ENCODE results near the gene NIPBL. TPM values are rescaled to one million over a fixed set of nuclear protein-coding genes. Genes with fewer than 3 reads are reported as not detected.

NIPBL gene
- total RNA-seq, 2 experiments from 2014 or later, result 108 to 120 TPM

- no peaks in the 10 kb centered on the region for H3K9me3 Mint-ChIP-seq
Measured at GRCh38 chr5:36870399-36871040, 6.0 kb upstream of the NIPBL start.

GRCh38 chr5:36874465-36874864 is 2.1 kb upstream of the NIPBL start:
- Mint-ChIP-seq H3K27me3 (no peaks in the 10 kb centered on the region), H3K4me3 (peak overlapping the region; percentile 91), H3K27ac (peak overlapping the region; percentile 91), H3K4me1 (ENCODE audit: low read depth) (peaks cover 56% of the 10 kb centered on the region), H3K9me3 (no peaks in the 10 kb centered on the region), H3K36me3 (ENCODE audit: low read depth) (peaks cover 46% of the 10 kb centered on the region)
- no peak for ATAC-seq (ENCODE audit: poor library complexity)
- ChIA-PET CTCF (interaction anchor here (0.9 to 1.7 kb wide), 3 partner anchors 40 to 135 kb away, joined by 3 to 8 read pairs (median 3); no protein-coding TSS in a partner anchor), POLR2A (interaction anchor here (1.0 to 1.5 kb wide), 3 partner anchors 10 to 1959 kb away, joined by 3 to 4 read pairs (median 3); partner anchors contain the start of genes BRIX1 and RAD1)
- no peak for TF ChIP-seq CTCF (IDR thresholded peaks at IDR 0.05)
- H3K27me3 ChIP-seq (ENCODE audit: control insufficient read depth in 1 of 2, insufficient read depth in 2 of 2, low read length in 2 of 2), result no peaks in the 10 kb centered on the region
- H3K4me1 ChIP-seq (ENCODE audit: insufficient read depth, low read length), result peaks cover 15% of the 10 kb centered on the region
- DNase-seq, result peak in 2 of 14 experiments; percentile 13 to 26
- H3K27ac ChIP-seq (ENCODE audit: low read depth in 1 of 2, low read length in 2 of 2), result peak overlapping the region; percentile 76 to 96
- H3K4me3 ChIP-seq (ENCODE audit: low read length), result peak overlapping the region; percentile 94
- H3K9me3 ChIP-seq (ENCODE audit: control insufficient read depth in 1 of 2, insufficient read depth in 1 of 2, low read length in 2 of 2), result no peaks in the 10 kb centered on the region
- intact Hi-C loops (cut with DNase I, micrococcal nuclease), result loop anchor here (10.0 kb wide), 1 partner anchor 1960 kb away; the partner anchor contains the start of genes BRIX1 (in 2 of the 2) and RAD1 (in 2 of the 2)
- H3K36me3 ChIP-seq (ENCODE audit: insufficient read depth, low read length), result no peaks in the 10 kb centered on the region

More at GRCh38 chr5:36870399-36871040, 6.0 kb upstream of the NIPBL start:
- Histone ChIP-seq H3K9me3 (ENCODE audit: control insufficient read depth in 1 of 2, insufficient read depth in 1 of 2, low read length in 2 of 2) (no peaks in the 10 kb centered on the region), H3K4me1 (ENCODE audit: insufficient read depth, low read length) (peaks cover 11% of the 10 kb centered on the region), H3K27ac (ENCODE audit: low read depth in 1 of 2, low read length in 2 of 2) (no peak overlapping the region), H3K27me3 (ENCODE audit: control insufficient read depth in 1 of 2, insufficient read depth in 2 of 2, low read length in 2 of 2) (no peaks in the 10 kb centered on the region), H3K36me3 (ENCODE audit: insufficient read depth, low read length) (no peaks in the 10 kb centered on the region), H3K4me3 (ENCODE audit: low read length) (no peak overlapping the region)
- H3K36me3 Mint-ChIP-seq (ENCODE audit: low read depth), result peaks cover 23% of the 10 kb centered on the region
- no peaks in the 10 kb centered on the region for H3K27me3 Mint-ChIP-seq
- intact Hi-C loops (cut with DNase I, micrococcal nuclease), result loop anchor here (1.0 to 10.0 kb wide), 3 partner anchors 131 to 1956 kb away; partner anchors contain the start of genes BRIX1 (in 2 of the 2) and RAD1 (in 2 of the 2)
- ChIA-PET CTCF (interaction anchor here (0.6 to 1.6 kb wide), 8 partner anchors 11 to 509 kb away, joined by 3 to 6 read pairs (median 4); partner anchors contain the start of gene WDR70), POLR2A (interaction anchor here (0.6 kb wide), 2 partner anchors 30 to 167 kb away, joined by 3 read pairs; no protein-coding TSS in a partner anchor)
- peaks cover 53% of the 10 kb centered on the region for H3K4me1 Mint-ChIP-seq (ENCODE audit: low read depth)
- ATAC-seq (ENCODE audit: poor library complexity) (peak; percentile 73), DNase-seq (peak in 3 of 14 experiments; percentile 81 to 83 (median 81))
- H3K4me3 Mint-ChIP-seq, result peak overlapping the region; percentile 2
- TF ChIP-seq CTCF (IDR thresholded peaks at IDR 0.05), result peak; percentile 72
- H3K27ac Mint-ChIP-seq, result peak overlapping the region; percentile 21

GRCh38 chr5:36875051-36875789 is 1.3 kb upstream of the NIPBL start:
- Histone ChIP-seq H3K36me3 (ENCODE audit: insufficient read depth, low read length) (no peaks in the 10 kb centered on the region), H3K27me3 (ENCODE audit: control insufficient read depth in 1 of 2, insufficient read depth in 2 of 2, low read length in 2 of 2) (no peaks in the 10 kb centered on the region), H3K4me1 (ENCODE audit: insufficient read depth, low read length) (peaks cover 15% of the 10 kb centered on the region), H3K9me3 (ENCODE audit: control insufficient read depth in 1 of 2, insufficient read depth in 1 of 2, low read length in 2 of 2) (no peaks in the 10 kb centered on the region), H3K4me3 (ENCODE audit: low read length) (peak overlapping the region; percentile 94), H3K27ac (ENCODE audit: low read depth in 1 of 2, low read length in 2 of 2) (peak overlapping the region; percentile 76 to 96)
- no peak for TF ChIP-seq CTCF (IDR thresholded peaks at IDR 0.05)
- H3K27me3 Mint-ChIP-seq, result no peaks in the 10 kb centered on the region
- H3K36me3 Mint-ChIP-seq (ENCODE audit: low read depth), result peaks cover 46% of the 10 kb centered on the region
- peak overlapping the region; percentile 91 for H3K4me3 Mint-ChIP-seq
- CTCF ChIA-PET, result interaction anchor here (0.7 to 1.8 kb wide), 9 partner anchors 8 to 136 kb away, joined by 3 to 8 read pairs (median 3); no protein-coding TSS in a partner anchor
- no peaks in the 10 kb centered on the region for H3K9me3 Mint-ChIP-seq
- peak; percentile 23 to 73 (median 42) for DNase-seq
- peak; percentile 28 for ATAC-seq (ENCODE audit: poor library complexity)
- intact Hi-C loops (cut with DNase I, micrococcal nuclease), result loop anchor here (5.0 to 10.0 kb wide), 4 partner anchors 497 to 1960 kb away; partner anchors contain the start of genes BRIX1 (in 2 of the 2), NUP155 (in 2 of the 2), RAD1 (in 2 of the 2) and LMBRD2 (in 1 of the 2)
- POLR2A ChIA-PET, result interaction anchor here (0.7 to 3.0 kb wide), 23 partner anchors 7 to 1960 kb away, joined by 3 to 19 read pairs (median 4); partner anchors contain the start of genes BRIX1, LMBRD2, NADK2 and NUP155
- H3K4me1 Mint-ChIP-seq (ENCODE audit: low read depth), result peaks cover 57% of the 10 kb centered on the region
- H3K27ac Mint-ChIP-seq, result peak overlapping the region; percentile 91
